GM08714 (cell line): ENCODE results near the gene LITAFD.
"Not testable (repeated sequence)": the region's sequence is repeated elsewhere in the genome, so short reads cannot be mapped to it uniquely, and the experiment has no call there.

Experiments used
- H3K4me3 ChIP-seq: fragments of 200-500 bp; sonication (Bioruptor generic); 2 replicates; pipeline ENCODE4 v1.5.1; 2014; ENCODE audit warnings: mild to moderate bottlenecking, low read length, inconsistent platforms
- ZNF274 ChIP-seq: IDR thresholded peaks from 2 replicates; pipeline ENCODE4 v1.6.1; 2012; ENCODE audit warnings: mild to moderate bottlenecking, low read depth, low read length

The LITAFD gene

DNA sequence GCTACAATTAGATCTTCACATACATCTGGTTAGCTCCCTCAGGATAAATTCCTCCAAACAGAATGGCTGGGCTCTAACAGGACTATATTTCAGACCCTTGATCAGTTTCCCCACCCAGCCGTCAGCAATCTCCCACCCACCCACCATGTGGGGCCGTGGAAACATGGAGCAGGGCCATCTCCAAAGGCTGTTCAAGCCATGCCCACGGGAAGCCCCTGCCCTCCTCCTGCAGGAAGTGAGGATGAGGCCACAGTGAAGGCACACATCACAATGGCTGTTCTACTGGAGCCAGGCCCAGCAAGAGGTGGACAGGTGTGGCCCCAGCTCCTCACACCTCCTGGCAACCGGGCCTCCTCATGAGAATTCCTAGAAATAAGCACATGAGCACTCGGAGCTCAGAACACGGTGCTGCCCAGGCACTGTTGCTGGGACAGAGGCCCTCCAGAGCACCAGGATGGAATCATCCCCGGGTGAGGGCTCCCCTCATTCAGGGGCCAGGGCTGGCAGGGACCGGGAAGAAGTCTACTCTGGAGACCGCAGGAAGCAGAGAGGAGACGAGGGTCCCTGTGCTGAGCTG, at the start of gene LITAFD:
Gene LITAFD, plus strand, starts transcription at position 311 of the 577 bp plus-strand sequence. CDS start 2,005 bp downstream, outside the sequence.
- TF ChIP-seq ZNF274: no peak
- no peak within 1 kb of the TSS for H3K4me3 ChIP-seq

- H3K4me3 ChIP-seq: no peak overlapping the region
- no peak for TF ChIP-seq ZNF274
Measured at GRCh38 chr16:8832717-8833105, 49.4 kb upstream of the LITAFD start.

DNA sequence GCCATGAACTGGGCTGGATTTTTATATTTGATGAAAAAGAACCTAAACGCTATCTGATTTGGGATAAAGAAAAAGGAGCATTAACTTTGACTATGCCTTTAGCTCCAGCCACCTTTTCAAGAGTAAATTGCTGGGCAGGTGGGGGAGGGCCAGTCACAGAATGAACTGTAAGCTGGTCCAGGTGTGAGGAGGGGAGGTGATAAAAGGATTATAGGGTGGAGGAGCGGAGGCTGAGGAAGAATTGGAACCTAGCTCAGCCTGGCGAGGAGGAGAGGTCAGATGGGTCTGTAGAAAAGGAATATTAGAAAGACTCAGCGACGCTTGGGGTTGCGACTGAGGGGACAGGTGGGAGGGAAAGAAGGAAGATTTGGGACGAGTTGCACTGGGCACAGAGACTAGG, 45.4 kb upstream of the LITAFD start:
- H3K4me3 ChIP-seq: not testable (repeated sequence)

DNA sequence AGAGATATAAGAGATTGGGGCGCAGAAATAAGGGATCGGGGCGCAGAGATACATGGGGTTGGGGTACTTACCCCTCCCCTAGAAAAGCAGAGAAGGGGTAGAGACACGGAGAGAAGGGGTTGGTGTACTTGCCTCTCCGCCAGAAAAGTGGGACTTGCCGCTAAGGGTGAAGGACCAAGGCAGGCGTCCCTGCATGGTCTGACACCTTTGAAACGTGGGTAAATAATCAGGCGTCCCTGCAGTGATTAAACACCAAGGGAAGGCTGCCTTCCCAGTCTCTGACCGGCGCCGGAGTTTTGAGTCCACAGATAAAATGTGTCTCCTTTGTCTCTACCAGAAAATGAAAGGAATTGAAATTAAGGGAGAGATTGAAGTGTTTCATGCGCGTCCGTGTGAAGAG, 44.6 kb upstream of the LITAFD start:
- not testable (repeated sequence) for H3K4me3 ChIP-seq

GRCh38 chr16:8842016-8842415, 40.1 kb upstream of the LITAFD start:
- H3K4me3 ChIP-seq: not testable (repeated sequence)

DNA sequence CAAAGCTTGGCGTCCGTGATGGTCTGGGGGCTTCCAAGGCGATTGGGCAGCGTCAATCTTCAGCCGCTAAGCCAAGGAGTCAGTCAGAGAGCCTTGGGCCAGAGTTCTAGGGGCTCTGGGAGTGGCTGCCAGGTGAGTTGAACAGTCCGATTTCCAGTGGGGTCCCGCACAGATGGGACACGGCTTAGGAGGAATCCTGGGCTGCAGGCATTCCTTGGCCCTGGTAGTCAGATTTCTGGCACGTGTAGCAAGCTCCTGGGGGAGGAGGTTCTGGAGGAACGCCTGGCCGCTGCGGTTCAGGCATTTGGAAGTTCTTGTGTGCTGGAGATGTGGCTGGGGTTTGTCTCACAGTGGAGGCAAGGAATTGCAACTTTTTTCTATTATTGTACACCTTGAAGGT, 38.9 kb upstream of the LITAFD start:
- H3K4me3 ChIP-seq: not testable (repeated sequence)

- H3K4me3 ChIP-seq: no peak overlapping the region
- TF ChIP-seq ZNF274: no peak
Measured at GRCh38 chr16:8845699-8846298, 36.4 kb upstream of the LITAFD start.

DNA sequence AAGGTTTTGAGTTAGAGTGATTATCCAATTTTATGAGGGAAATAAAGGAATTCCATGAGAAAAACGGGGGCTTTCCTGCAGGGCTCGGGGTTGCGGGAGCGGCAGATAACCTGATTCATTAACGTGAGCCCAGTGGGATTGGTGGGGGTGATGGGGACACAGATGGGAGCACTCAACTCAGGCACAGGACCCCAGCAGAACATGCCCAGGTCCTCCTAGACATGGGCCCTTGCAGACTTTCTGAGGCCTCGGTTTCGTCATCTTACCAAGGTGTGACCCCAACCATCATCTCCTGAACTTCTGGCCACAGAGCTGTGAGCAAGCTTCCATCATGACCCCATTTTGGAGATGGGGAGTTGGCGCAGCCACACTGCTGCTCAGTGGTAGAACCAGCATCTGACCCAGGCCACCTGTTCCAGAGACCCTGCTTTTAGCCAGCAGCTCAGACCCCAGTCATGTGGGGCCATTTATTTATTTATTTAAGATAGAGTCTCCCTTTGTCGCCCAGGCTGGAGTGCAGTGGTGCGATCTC, 35.7 kb upstream of the LITAFD start:
- no peak for TF ChIP-seq ZNF274

GRCh38 chr16:8847145-8847544, 35.0 kb upstream of the LITAFD start:
- H3K4me3 ChIP-seq: no peak overlapping the region
- no peak for TF ChIP-seq ZNF274

More for the DNA sequence above, 35.7 kb upstream of the LITAFD start:
- no peak overlapping the region for H3K4me3 ChIP-seq

DNA sequence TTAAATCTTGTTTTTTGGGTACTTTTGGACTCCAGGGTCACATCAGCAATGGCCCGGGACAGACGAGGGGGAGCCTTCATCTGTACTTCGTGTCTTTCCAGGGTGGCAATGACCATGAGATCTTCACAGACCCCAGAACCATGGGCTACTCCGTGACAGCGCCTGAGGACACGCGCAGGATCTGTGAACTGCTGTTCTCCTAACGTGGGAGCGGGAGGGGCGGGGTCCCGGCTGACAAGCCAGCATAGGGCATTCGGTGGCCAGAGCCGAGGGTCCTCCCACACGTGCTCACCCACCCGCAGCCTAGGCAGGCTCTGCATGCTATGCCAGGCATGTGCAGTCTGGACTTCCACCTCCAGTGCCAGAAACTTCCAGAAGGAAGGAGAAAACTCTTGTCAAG, 34.5 kb upstream of the LITAFD start:
- no peak for TF ChIP-seq ZNF274
- no peak overlapping the region for H3K4me3 ChIP-seq

DNA sequence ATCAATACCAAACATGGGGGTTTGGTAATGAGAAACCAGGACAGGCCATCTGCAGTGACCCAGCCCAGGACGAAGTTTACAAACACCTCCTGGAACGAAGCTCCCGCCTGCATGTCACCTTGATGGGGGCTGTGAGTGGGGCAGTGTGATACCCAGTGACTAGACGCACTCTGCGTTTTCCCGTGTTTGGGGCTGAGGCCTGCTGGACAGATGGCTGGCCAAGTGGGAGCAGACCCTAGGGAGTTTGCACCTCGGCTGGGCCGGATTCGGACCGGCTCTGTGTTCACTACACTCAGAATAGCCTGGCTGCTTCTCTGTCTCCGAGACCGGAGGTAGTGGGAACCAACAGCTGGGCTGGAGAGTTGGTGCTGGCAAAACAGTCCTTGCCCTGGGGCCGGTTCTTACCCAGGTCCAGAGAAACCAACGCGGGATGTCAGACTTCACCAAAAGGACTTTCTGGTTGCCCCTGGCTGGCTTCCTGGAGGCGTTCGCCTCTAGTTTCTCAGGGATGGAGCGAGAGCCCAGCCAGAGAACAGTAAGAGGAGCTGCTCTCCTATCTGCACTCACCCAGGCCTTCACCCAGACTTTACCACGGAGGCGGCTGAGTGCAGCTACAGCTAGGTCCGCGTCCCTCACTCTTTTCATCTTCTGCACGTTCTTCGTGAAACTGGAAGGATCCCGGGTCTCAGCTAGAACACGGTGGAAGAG, 33.8 kb upstream of the LITAFD start:
- no peak for TF ChIP-seq ZNF274
- no peak overlapping the region for H3K4me3 ChIP-seq

- no peak for TF ChIP-seq ZNF274
- no peak overlapping the region for H3K4me3 ChIP-seq
Measured at GRCh38 chr16:8848939-8849391, 33.2 kb upstream of the LITAFD start.

DNA sequence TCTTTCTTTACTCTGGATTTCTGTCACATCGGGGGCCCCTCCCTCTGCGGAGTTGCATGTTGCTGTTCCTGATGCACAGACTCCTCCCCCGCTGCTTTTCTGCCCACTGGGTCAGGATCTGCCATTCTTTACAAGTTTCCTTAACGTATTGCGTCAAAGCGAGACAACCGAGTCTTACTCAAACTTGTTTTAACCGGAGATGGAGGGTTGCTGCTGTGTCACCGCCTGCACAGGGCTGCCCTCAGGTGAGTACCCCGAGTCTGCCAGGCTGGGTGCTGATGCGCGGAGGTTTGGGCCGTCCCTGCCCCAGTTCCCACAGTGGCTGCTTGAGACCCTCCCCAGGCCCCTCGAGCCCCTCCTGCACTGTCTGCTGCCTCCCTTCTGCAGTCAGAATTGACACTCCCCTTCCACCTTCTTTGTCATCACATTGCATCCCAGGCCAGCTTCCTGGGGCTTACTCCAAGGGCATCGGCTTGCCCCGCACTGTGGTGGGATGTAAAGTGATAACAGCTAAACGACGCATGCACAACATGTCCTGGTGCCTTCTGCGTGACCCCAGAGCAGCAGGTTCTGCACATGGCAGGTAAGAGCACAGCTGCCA, 32.6 kb upstream of the LITAFD start:
- H3K4me3 ChIP-seq: no peak overlapping the region
- no peak for TF ChIP-seq ZNF274

- no peak for TF ChIP-seq ZNF274
- H3K4me3 ChIP-seq: no peak overlapping the region
Measured at GRCh38 chr16:8850279-8850885, 31.8 kb upstream of the LITAFD start.

DNA sequence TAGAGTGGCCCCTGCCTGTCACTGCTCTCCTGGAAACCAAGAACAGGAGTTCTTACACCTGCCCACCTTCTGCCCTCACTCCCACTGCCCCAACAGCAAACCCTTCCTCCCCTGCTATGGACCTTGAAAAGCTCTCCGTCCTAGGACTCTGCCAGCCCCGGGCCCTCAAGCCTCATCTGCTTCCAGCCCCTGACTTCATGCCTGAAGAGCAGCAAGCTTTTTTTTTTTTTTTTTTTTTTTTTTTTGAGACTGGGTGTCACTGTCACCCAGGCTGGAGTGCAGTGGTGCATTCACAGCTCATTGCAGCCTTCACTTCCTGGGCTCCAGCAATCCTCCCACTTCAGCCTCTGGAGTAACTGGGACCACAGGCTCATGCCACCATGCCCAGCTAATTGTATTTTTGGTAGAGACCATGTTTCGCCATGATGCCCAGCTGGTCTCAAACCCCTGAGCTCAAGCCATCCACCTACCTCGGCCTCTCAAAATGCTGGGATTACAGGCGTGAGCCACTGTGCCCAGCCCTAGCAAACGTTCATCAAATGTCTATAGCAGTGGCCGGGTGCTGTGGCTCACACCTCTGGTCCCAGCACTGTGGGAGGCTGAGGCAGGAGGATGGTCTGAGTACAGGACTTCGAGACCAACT, 30.3 kb upstream of the LITAFD start:
- no peak overlapping the region for H3K4me3 ChIP-seq
- TF ChIP-seq ZNF274: no peak
